H54 (cell line): Measurements from ENCODE around the gene PRPF38A.
"Not testable (repeated sequence)": the region's sequence is repeated elsewhere in the genome, so short reads cannot be mapped to it uniquely, and the experiment has no call there.

Experiments
- DNase-seq: peaks from one replicate; pipeline ENCODE4 v3.0.0; 2011; ENCODE audit warnings: low spot score, mixed read lengths; ENCODE audit not compliant: insufficient read length
- FAIRE-seq: peaks from 3 replicates; lab custom pipeline; 2011; peaks lifted over from hg19 to GRCh38; lab: Jason Lieb, UNC
- POLR2A ChIP-seq: IDR thresholded peaks from 2 replicates; pipeline ENCODE4 v1.6.1; 2011; ENCODE audit warnings: low read depth, mild to moderate bottlenecking, low read length

Gene PRPF38A

DNA sequence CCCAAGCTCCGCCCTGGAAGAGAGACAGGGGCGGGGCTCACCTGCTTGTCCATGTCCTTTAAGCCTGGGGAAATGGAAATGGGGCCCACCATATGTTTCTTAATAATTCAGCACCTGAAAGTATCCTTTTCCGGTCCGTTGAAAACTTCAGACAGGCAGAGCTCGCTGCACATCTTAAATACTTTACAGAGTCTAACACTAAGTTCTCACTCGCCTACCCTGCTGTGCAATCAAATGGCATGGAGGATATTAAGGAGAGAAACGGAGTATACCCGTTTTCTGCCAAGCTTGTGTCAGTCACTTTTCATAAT is 37.9 kb upstream of the PRPF38A start:
- FAIRE-seq = no peak
- TF ChIP-seq POLR2A = no peak

DNA sequence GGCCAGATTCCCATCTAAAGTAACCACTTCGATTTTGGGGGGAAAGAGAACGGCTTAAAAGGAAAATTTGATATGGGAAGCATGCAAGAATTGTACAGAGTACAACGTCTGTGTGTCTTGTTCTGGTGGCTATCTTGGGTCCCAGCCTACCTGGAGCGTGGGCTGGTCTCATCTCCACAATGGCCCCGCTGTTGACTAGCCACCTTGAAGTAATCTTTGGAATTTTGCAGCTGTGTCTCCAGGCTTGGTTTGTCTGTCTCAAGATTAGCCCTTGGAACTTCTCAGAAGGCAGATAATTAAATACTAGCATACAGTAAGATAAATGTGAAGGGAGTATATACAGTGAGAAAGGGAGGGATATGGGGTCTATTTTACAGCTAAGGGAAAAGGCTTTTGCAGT is 37.1 kb upstream of the PRPF38A start:
- FAIRE-seq = no peak
- no peak for TF ChIP-seq POLR2A
- DNase-seq = no peak

More for the DNA sequence above, 37.9 kb upstream of the PRPF38A start:
- DNase-seq = no peak

DNA sequence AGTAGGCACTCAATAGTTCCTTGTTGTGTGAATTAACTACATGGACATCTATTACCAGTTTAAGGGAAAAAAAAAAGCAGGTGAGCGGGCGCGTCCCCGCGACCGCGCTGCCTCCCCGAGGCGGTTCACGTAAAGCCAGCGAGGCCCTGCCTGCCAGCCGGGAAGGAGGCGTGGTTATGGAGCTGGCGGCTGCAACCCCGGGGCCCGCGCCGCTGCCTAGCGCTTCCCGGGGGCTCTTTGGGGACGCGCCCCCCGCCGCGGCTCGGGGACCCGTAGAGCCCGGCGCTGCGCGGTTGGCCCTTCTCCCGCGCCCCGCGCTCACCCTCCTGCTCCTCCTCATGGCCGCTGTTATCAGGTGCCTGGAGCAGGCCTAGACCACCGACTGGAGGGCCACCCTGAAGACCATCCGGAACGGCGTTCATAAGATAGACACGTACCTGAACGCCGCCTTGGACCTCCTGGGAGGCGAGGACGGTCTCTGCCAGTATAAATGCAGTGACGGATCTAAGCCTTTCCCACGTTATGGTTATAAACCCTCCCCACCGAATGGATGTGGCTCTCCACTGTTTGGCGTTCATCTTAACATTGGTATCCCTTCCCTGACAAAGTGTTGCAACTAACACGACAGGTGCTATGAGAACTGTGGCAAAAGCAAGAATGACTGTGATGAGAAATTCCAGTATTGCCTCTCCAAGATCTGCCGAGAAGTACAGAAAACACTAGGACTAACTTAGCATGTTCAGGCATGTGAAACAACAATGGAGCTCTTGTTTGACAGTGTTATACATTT is 35.8 kb upstream of the PRPF38A start:
- no peak for FAIRE-seq

DNA sequence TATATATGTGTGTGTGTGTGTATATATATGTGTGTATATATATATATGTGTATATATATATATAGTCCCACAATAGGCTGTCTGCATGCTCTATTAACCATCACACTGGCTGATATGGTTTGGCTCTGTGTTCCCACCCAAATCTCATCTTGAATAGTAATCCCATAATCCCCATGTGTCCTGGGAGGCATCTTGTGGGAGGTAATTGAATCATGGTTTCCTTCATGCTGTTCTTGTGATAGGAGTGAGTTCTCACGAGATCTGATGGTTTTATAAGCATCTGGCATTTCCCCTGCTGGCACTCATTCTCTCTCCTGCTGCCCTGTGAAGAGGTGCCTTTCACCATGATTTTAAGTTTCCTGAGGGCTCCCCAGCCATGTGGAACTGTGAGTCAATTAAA is 34.6 kb upstream of the PRPF38A start:
- FAIRE-seq, DNase-seq: not testable (repeated sequence)

More for the DNA sequence above, 35.8 kb upstream of the PRPF38A start:
- DNase-seq = no peak
- no peak for TF ChIP-seq POLR2A

- FAIRE-seq = no peak
- DNase-seq = no peak
- TF ChIP-seq POLR2A = no peak
Measured at GRCh38 chr1:52385376-52385775, 19.0 kb upstream of the PRPF38A start.

GRCh38 chr1:52386458-52386857 is 17.9 kb upstream of the PRPF38A start:
- no peak for DNase-seq
- no peak for FAIRE-seq
- TF ChIP-seq POLR2A = no peak

- FAIRE-seq = no peak
- DNase-seq = no peak
- no peak for TF ChIP-seq POLR2A
Measured at GRCh38 chr1:52393174-52393573, 11.2 kb upstream of the PRPF38A start.

GRCh38 chr1:52399629-52400028 is 4.8 kb upstream of the PRPF38A start:
- TF ChIP-seq POLR2A = no peak
- no peak for DNase-seq
- FAIRE-seq = no peak

DNA sequence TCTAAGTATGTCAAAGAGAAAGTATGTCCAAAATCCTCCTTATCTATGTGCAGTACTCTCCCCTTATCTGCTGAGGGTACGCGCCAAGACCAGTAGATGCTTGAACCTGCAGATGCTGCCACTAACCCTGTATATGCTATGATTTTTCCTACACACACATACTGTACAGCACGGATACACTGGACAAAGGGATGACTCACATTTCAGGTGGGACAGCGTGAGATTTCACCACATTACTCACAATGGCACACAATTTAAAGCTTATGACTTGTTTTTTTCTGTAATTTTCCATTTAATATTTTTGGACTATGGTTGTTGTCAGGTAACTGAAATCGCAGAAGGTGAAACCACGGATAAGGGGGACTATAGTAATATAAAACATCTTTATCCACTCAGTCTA is 4.3 kb upstream of the PRPF38A start:
- no peak for FAIRE-seq

GRCh38 chr1:52402860-52403240 is 1.6 kb upstream of the PRPF38A start:
- no peak for TF ChIP-seq POLR2A
- no peak for FAIRE-seq

More for the DNA sequence above, 4.3 kb upstream of the PRPF38A start:
- TF ChIP-seq POLR2A = no peak
- no peak for DNase-seq

GRCh38 chr1:52403566-52404115 is 761 bp upstream of the PRPF38A start:
- FAIRE-seq (peak; percentile 74), DNase-seq (peak; percentile 52)
- TF ChIP-seq POLR2A = no peak

More at GRCh38 chr1:52402860-52403240, 1.6 kb upstream of the PRPF38A start:
- no peak for DNase-seq

- DNase-seq (no peak), FAIRE-seq (no peak)
- TF ChIP-seq POLR2A = no peak
Measured at GRCh38 chr1:52404975-52405338, 555 bp downstream of the PRPF38A start.

DNA sequence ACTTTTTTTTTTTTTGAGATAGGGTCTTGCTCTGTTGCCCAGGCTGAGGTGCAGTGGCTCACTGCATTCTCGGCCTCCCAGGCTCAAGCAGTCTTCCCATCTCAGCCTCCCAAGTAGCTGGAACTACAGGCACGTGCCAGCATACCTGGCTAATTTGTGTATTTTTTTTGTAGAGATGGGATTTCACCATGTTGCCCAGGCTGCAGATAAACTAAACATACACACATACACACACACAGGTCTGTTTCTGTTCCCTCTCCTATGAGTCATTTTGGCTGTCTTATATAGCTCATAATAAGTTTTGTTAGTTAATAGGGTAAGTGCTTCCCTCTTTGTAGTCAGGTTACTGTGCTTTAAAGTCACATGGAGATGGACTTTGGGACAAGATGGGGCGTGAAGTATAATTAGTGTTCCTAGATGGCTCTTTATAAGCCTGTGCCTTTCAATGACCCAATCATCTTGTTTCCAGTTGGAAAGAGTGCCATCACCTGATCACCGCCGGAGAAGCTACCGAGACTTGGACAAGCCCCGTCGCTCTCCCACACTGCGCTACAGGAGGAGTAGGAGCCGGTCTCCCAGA is 9.1 kb downstream of the PRPF38A start:
- TF ChIP-seq POLR2A = no peak
- FAIRE-seq (no peak), DNase-seq (no peak)

- DNase-seq = no peak
- TF ChIP-seq POLR2A = no peak
- FAIRE-seq = no peak
Measured at GRCh38 chr1:52414942-52415341, 10.5 kb downstream of the PRPF38A start.

DNA sequence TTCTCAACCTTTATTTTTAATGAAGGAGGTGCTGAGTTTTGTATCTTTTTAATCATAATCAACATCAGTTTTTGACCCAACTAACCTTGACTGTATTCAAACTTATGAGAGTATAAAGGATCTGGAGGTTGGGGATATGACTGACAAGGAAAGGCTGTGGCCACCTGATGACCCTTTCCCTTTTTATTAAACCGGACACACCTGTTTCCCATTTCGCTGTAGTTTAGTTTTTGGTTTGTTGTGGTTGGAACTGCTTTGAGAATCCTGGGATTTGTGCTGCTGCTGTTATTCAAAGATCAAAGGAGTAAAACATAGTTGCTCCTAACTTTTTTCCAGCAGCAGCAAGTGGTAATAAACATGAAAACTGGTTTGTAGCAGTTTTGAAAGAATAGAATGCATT is 12.4 kb downstream of the PRPF38A start:
- DNase-seq (no peak), FAIRE-seq (no peak)
- no peak for TF ChIP-seq POLR2A

DNA sequence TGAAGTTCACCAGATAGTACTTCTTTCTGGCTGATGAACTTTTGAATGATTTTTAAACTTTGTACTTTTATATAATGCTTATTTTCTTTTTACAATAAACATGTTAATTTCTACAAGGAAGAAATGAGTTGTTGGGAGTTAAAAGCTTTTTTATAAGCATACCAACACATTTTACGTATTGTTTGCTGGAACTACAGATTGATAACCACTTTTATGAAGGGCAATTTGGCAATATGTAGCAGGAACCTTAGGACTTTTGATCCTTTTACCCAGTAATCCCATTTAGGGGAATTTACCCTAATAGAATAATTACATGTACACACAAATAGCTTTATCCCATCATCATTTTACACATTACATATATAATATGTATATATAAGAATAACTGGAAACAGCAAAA is 16.3 kb downstream of the PRPF38A start:
- no peak for TF ChIP-seq POLR2A
- no peak for DNase-seq
- no peak for FAIRE-seq
